GM12878 (cell line): ENCODE data around the gene ATP6V0E2. TPM values are rescaled to one million over a fixed set of nuclear protein-coding genes. Genes with fewer than 3 reads are reported as not detected.

Experiments
- ATAC-seq: fragments of 200-7000 bp; cut with Tn5 transposase; 3 replicates; pipeline ENCODE4 v1.9.1; 2020; ENCODE audit warnings: mild to moderate bottlenecking, moderate library complexity
- BruUV-seq: library from RNA; stranded (reverse); fragments of 400-500 nt; replicated peaks from 2 replicates; lab custom pipeline; 2021; lab: Mats Ljungman, UMichigan
- CTCF ChIA-PET: fragments of 300-600 bp; sonication (Branson Sonifier 250); formaldehyde crosslinking; extraction: SDS; loops from one replicate; lab custom pipeline; 2021; ENCODE audit warnings: inconsistent platforms; lab: Yijun Ruan, JAX
- POLR2A ChIA-PET: fragments of 350-600 bp; formaldehyde crosslinking; extraction: SDS; loops from one replicate; lab custom pipeline; 2021; ENCODE audit warnings: inconsistent platforms; lab: Charles Lee
- RAD21 ChIA-PET: fragments of 300-600 bp; sonication (Branson Sonifier 250); formaldehyde crosslinking; loops from one replicate; lab custom pipeline; 2023; ENCODE audit warnings: antibody characterized with exemption; ENCODE audit not compliant: unreplicated experiment; lab: Charles Lee
- SMC1A ChIA-PET: fragments of 300-600 bp; sonication (Branson Sonifier 250); formaldehyde crosslinking; loops from one replicate; lab custom pipeline; 2023; ENCODE audit not compliant: unreplicated experiment, uncharacterized antibody; lab: Charles Lee
- DNase-seq: peaks from one replicate; pipeline ENCODE4 v3.0.0-alpha.2; 2011; ENCODE audit warnings: low read depth, low spot score
- FAIRE-seq: peaks from 3 replicates; lab custom pipeline; 2011; peaks lifted over from hg19 to GRCh38; lab: Jason Lieb, UNC
- H2AFZ ChIP-seq: 2 replicates; pipeline ENCODE4 v1.6.0; 2011; ENCODE audit warnings: low read depth, low read length, control low read depth; ENCODE audit not compliant: control insufficient read depth
- H3K27ac ChIP-seq: 2 replicates; pipeline ENCODE4 v1.5.1; 2011; ENCODE audit warnings: control low read depth; ENCODE audit not compliant: control insufficient read depth, insufficient read depth
- H3K27me3 ChIP-seq, 2 experiments: replicated peaks in 1 of 2; 2 replicates each; pipeline versions ENCODE4 v1.6.0 to v1.6.1; 2011; ENCODE audit warnings: low read length in 1 of 2; ENCODE audit not compliant: control insufficient read depth in 2 of 2, insufficient read depth in 2 of 2
- H3K36me3 ChIP-seq, 2 experiments: 2 replicates each; pipeline ENCODE4 v1.5.1; 2011; ENCODE audit warnings: low read length in 1 of 2; ENCODE audit not compliant: control insufficient read depth in 2 of 2, insufficient read depth in 2 of 2
- H3K4me1 ChIP-seq: 2 replicates; pipeline ENCODE4 v1.6.1; 2011; ENCODE audit warnings: mild to moderate bottlenecking, low read length, moderate library complexity, mixed read lengths; ENCODE audit not compliant: control insufficient read depth, insufficient read depth
- H3K4me2 ChIP-seq: 2 replicates; pipeline ENCODE4 v1.6.0; 2011; ENCODE audit warnings: control low read depth; ENCODE audit not compliant: control insufficient read depth, insufficient read depth
- H3K4me3 ChIP-seq: fragments of 200-600 bp; sonication (generic); 2 replicates; pipeline ENCODE4 v1.5.1; 2016
- H3K79me2 ChIP-seq: 2 replicates; pipeline ENCODE4 v1.6.0; 2011; ENCODE audit warnings: low read length; ENCODE audit not compliant: control insufficient read depth, insufficient read depth
- H3K9ac ChIP-seq: 2 replicates; pipeline ENCODE4 v1.8.0; 2011; ENCODE audit warnings: low read length, control low read depth, mixed read lengths; ENCODE audit not compliant: control insufficient read depth, insufficient read depth
- H3K9me3 ChIP-seq: replicated peaks from 3 replicates; pipeline ENCODE4 v1.5.1; 2011; ENCODE audit warnings: mild to moderate bottlenecking, low read length; ENCODE audit not compliant: control insufficient read depth, insufficient read depth
- H4K20me1 ChIP-seq: 2 replicates; pipeline ENCODE4 v1.6.0; 2011; ENCODE audit not compliant: control insufficient read depth, insufficient read depth
- CHD4 ChIP-seq: fragments of 200-600 bp; sonication (generic); IDR thresholded peaks from 2 replicates; pipeline ENCODE4 v1.6.1; 2016; ENCODE audit warnings: mild to moderate bottlenecking
- FOXK2 ChIP-seq: fragments of 450-650 bp; IDR thresholded peaks from 2 replicates; pipeline ENCODE4 v1.6.1; 2017; ENCODE audit warnings: mild to moderate bottlenecking, moderate library complexity
- GABPA ChIP-seq: IDR thresholded peaks from 2 replicates; pipeline ENCODE4 v1.6.1; 2014; ENCODE audit warnings: antibody characterized with exemption, low read depth, mild to moderate bottlenecking, inconsistent platforms
- NFYA ChIP-seq: IDR thresholded peaks from 2 replicates; pipeline ENCODE4 v1.6.1; 2011; ENCODE audit warnings: low read depth, mild to moderate bottlenecking, low read length, improper control_type of control experiment, borderline replicate concordance
- ZNF274 ChIP-seq: IDR thresholded peaks from one replicate; pipeline ENCODE4 v1.8.0; 2011; ENCODE audit not compliant: insufficient read length, insufficient read depth
- ZZZ3 ChIP-seq: IDR thresholded peaks from 2 replicates; pipeline ENCODE4 v1.6.1; 2011; ENCODE audit warnings: low read depth; ENCODE audit not compliant: control insufficient read depth, insufficient read length
- WGBS: methylation state at CpG from one replicate; pipeline ENCODE4 v1.1.6; 2016; ENCODE audit warnings: low lambda C conversion rate; ENCODE audit not compliant: insufficient replicate concordance, insufficient coverage; ENCODE audit errors: missing lambda C conversion rate; 5-methylcytosine and 5-hydroxymethylcytosine counted together
- in situ Hi-C: fragments of 300-500 bp; cut with MboI; formaldehyde crosslinking; loops from 9 replicates; pipeline ENCODE4 v1.14.3; 2018; ENCODE audit warnings: mixed read lengths
- intact Hi-C: fragments of 100-400 bp; cut with micrococcal nuclease; formaldehyde crosslinking; loops from one replicate; pipeline ENCODE4 v1.14.2; 2022; ENCODE audit not compliant: unreplicated experiment
- polyA plus RNA-seq, 11 experiments: library from polyadenylated mRNA; depleted of rRNA in 4 of 11; unstranded in 6 of 11; stranded (reverse) in 5 of 11; fragments of >200 nt; fragmentation: Nextera tagmentation in 4 of 11; fragmentation: Illumina TruSeq in 1 of 11; extraction: Ambion mirVana in 4 of 11; extraction: Trizol in 1 of 11; gene quantifications; 1 replicate in 1 of 11; 2 replicates in 10 of 11; pipeline versions ENCODE4 v1.2.1 to v1.2.3, GENCODE V29; 2011 to 2016; ENCODE audit warnings: inconsistent platforms in 2 of 11, missing spikeins in 2 of 11, low read depth in 1 of 11
- total RNA-seq, 4 experiments: library from RNA; depleted of rRNA in 3 of 4; stranded (reverse); fragments of >200 nt in 3 of 4; fragmentation: Illumina TruSeq in 1 of 4; extraction: Trizol in 1 of 4; gene quantifications; 2 replicates each; pipeline versions ENCODE4 v1.2.1 to v1.2.3, GENCODE V29; 2013 to 2021
- TF ChIP-seq, protein P1 (sequence below): IDR thresholded peaks from 2 replicates; pipeline ENCODE4 v1.6.1; 2011; ENCODE audit warnings: borderline replicate concordance, low read depth, mild to moderate bottlenecking, moderate library complexity, mixed read lengths, low read length; ENCODE audit not compliant: insufficient read depth; ENCODE audit errors: extremely low read length
- TF ChIP-seq, protein P2 (sequence below): IDR thresholded peaks from 2 replicates; pipeline ENCODE4 v1.6.1; 2011; ENCODE audit warnings: low read depth, low read length, improper control_type of control experiment, borderline replicate concordance

The ATP6V0E2 gene
- total and polyA plus RNA-seq, 10 of the 15 experiments (the other 5 are each of a cell fraction or from before 2014, with no cell fraction given) = 1.5 to 54.7 (median 27.6) TPM

DNA sequence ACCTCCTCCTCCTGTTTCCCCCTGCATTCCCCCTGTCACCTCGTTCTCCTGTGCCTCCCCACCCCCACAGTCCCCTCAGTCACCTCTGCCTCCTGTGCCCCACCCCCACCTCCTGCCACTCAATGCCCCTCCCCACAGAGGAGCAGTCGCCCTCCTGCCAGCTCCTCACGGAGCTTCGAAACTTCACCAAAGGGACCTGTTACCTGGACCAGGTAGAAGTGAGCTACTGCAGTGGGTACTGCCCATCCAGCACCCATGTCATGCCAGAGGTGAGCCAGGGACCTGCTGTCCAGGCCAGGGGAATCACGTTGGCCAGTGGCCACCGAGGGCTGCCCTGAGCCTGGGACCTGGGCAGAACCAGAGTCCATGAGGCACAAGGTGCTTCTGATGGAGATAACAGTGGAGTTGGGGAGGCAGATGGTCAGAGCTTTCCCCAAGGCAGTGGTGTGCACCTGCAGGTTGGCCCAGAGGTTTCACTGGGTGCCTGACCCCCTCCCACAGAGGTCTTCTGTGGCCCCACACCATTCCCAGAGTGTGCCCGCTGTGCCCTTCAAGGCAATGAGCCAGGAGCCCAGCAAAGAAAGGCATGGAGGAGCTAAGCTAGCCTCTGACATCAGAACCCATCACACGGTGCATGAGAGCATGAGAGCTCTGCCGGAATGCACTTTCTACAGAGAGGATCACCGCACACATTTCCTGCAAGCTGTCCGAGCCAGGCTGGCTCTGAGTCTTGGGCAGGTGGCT, 42.6 kb upstream of the ATP6V0E2 start:
- H3K27me3 ChIP-seq = peaks cover 0 to 3% of the 10 kb centered on the region in 2 experiments; a peak in 1 of 4 replicates
- intact Hi-C loops (no loop called here), in situ Hi-C loops (no loop called here)
- no peaks in the 10 kb centered on the region for H4K20me1 ChIP-seq
- H3K4me1 ChIP-seq = no peaks in the 10 kb centered on the region
- no peak overlapping the region for H2AFZ ChIP-seq
- no peak overlapping the region for H3K4me2 ChIP-seq
- POLR2A ChIA-PET = no interaction called here
- no peaks in the 10 kb centered on the region for H3K9me3 ChIP-seq
- SMC1A ChIA-PET = no interaction called here
- TF ChIP-seq, protein P1, sequence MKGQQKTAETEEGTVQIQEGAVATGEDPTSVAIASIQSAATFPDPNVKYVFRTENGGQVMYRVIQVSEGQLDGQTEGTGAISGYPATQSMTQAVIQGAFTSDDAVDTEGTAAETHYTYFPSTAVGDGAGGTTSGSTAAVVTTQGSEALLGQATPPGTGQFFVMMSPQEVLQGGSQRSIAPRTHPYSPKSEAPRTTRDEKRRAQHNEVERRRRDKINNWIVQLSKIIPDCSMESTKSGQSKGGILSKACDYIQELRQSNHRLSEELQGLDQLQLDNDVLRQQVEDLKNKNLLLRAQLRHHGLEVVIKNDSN = no peak
- no peak for TF ChIP-seq ZZZ3
- no peak for TF ChIP-seq FOXK2
- TF ChIP-seq, protein P2, sequence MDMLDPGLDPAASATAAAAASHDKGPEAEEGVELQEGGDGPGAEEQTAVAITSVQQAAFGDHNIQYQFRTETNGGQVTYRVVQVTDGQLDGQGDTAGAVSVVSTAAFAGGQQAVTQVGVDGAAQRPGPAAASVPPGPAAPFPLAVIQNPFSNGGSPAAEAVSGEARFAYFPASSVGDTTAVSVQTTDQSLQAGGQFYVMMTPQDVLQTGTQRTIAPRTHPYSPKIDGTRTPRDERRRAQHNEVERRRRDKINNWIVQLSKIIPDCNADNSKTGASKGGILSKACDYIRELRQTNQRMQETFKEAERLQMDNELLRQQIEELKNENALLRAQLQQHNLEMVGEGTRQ = no peak
- no peak for TF ChIP-seq CHD4
- no peak for TF ChIP-seq ZNF274
- TF ChIP-seq GABPA = no peak
- no peak for TF ChIP-seq NFYA
- TF ChIP-seq, all 136 proteins: peak for 0
- BruUV-seq = no TSS peak
- CTCF ChIA-PET = no interaction called here
- RAD21 ChIA-PET = no interaction called here
- H3K9ac ChIP-seq = no peak overlapping the region
- DNase-seq = no peak
- no peak for ATAC-seq
- H3K4me3 ChIP-seq = no peak overlapping the region
- no peak overlapping the region for H3K27ac ChIP-seq
- H3K79me2 ChIP-seq = no peaks in the 10 kb centered on the region
- 26% methylated on average over 10 of the region's 11 CpGs for WGBS
- no peak for FAIRE-seq
- H3K36me3 ChIP-seq = no peaks in the 10 kb centered on the region
